CD4-positive, alpha-beta memory T cell (primary cell): ENCODE measurements around the gene ZNF516. TPM values are rescaled to one million over a fixed set of nuclear protein-coding genes. Genes with fewer than 3 reads are reported as not detected.
A peak's percentile ranks its signal among the peaks of the same experiment; 100 is the strongest.

ENCODE experiments used
- CTCF ChIA-PET: fragments of 350-600 bp; sonication (Branson Sonifier 250); formaldehyde crosslinking; loops from one replicate; lab custom pipeline; 2021; ENCODE audit warnings: inconsistent platforms; ENCODE audit not compliant: partially characterized antibody; lab: Charles Lee
- POLR2A ChIA-PET: fragments of 350-600 bp; sonication (Branson Sonifier 250); formaldehyde crosslinking; loops from one replicate; lab custom pipeline; 2021; ENCODE audit not compliant: partially characterized antibody; lab: Charles Lee
- DNase-seq, 5 donors: peaks; one replicate each; pipeline versions ENCODE4 v3.0.0 to v3.0.0-alpha.2; 2020 to 2022; ENCODE audit warnings: mixed read lengths in 1 of 5
- H3K27ac ChIP-seq: one replicate; pipeline ENCODE4 v1.7.0; 2013; ENCODE audit warnings: low read depth, low read length
- H3K27me3 ChIP-seq: 2 replicates; pipeline ENCODE4 v1.7.0; 2013; ENCODE audit warnings: mild to moderate bottlenecking, low read length, moderate library complexity; ENCODE audit not compliant: insufficient read depth
- H3K36me3 ChIP-seq: 2 replicates; pipeline ENCODE4 v1.7.0; 2013; ENCODE audit warnings: mild to moderate bottlenecking, low read length, moderate library complexity; ENCODE audit not compliant: insufficient read depth
- H3K4me1 ChIP-seq: 2 replicates; pipeline ENCODE4 v1.7.0; 2013; ENCODE audit warnings: mild to moderate bottlenecking, low read length, moderate library complexity; ENCODE audit not compliant: insufficient read depth
- H3K4me3 ChIP-seq, 2 donors: one replicate each; pipeline ENCODE4 v1.7.0; 2013; ENCODE audit warnings: low read length in 2 of 2, mild to moderate bottlenecking in 1 of 2
- H3K9me3 ChIP-seq, 2 donors: one replicate each; pipeline ENCODE4 v1.7.0; 2013; ENCODE audit warnings: low read length in 2 of 2, control low read depth in 1 of 2; ENCODE audit not compliant: control insufficient read depth in 1 of 2
- H3K27ac Mint-ChIP-seq, 7 donors: one replicate each; pipeline ENCODE4 v1.8.0; 2020 to 2021; ENCODE audit warnings: mixed read lengths in 7 of 7, mild to moderate bottlenecking in 6 of 7, inconsistent platforms in 3 of 7, moderate library complexity in 3 of 7
- H3K27me3 Mint-ChIP-seq, 2 donors: one replicate each; pipeline ENCODE4 v1.8.0; 2020 to 2021; ENCODE audit warnings: mixed read lengths in 2 of 2
- H3K36me3 Mint-ChIP-seq, 2 donors: one replicate each; pipeline ENCODE4 v1.8.0; 2020 to 2021; ENCODE audit warnings: mixed read lengths in 2 of 2, inconsistent platforms in 1 of 2, mild to moderate bottlenecking in 1 of 2
- H3K4me1 Mint-ChIP-seq, 4 donors: one replicate each; pipeline ENCODE4 v1.8.0; 2020 to 2021; ENCODE audit warnings: mixed read lengths in 4 of 4, mild to moderate bottlenecking in 1 of 4
- H3K4me3 Mint-ChIP-seq, 8 donors: one replicate each; pipeline ENCODE4 v1.8.0; 2020 to 2021; ENCODE audit warnings: mixed read lengths in 8 of 8, mild to moderate bottlenecking in 7 of 8, moderate library complexity in 6 of 8, inconsistent platforms in 3 of 8
- H3K9me3 Mint-ChIP-seq, 8 donors: one replicate each; pipeline ENCODE4 v1.8.0; 2020 to 2021; ENCODE audit warnings: mixed read lengths in 8 of 8, mild to moderate bottlenecking in 5 of 8, inconsistent platforms in 3 of 8, moderate library complexity in 1 of 8
- intact Hi-C: fragments of 100-400 bp; cut with micrococcal nuclease; formaldehyde crosslinking; loops from one replicate; pipeline ENCODE4 v1.15.1; 2023
- polyA plus RNA-seq, 2 donors: library from polyadenylated mRNA; unstranded; fragments of 300-500 nt; fragmentation: Illumina TruSeq; gene quantifications; one replicate each; pipeline ENCODE4 v1.2.3, GENCODE V29; 2021
- total RNA-seq, 2 experiments: library from RNA; stranded (reverse); gene quantifications; one replicate each; pipeline ENCODE4 v1.2.3, GENCODE V29; 2021

ZNF516 gene
- total and polyA plus RNA-seq, 4 experiments from 2014 or later, result 0.25 to 9.9 (median 4.9) TPM

- intact Hi-C loops, result no loop called here
- Mint-ChIP-seq H3K27me3 (peaks cover 15 to 26% of the 10 kb centered on the region in 2 donors), H3K4me1 (peaks cover 0 to 3% (median under 1%) of the 10 kb centered on the region in 4 donors), H3K36me3 (no peaks in the 10 kb centered on the region), H3K4me3 (no peak overlapping the region), H3K27ac (no peak overlapping the region), H3K9me3 (no peaks in the 10 kb centered on the region)
- H3K36me3 ChIP-seq, result no peaks in the 10 kb centered on the region
- ChIA-PET POLR2A (no interaction called here), CTCF (interaction anchor here (0.7 kb wide), 1 partner anchor 85 kb away, joined by 3 read pairs; no protein-coding TSS in a partner anchor)
- no peaks in the 10 kb centered on the region for H3K27me3 ChIP-seq
- DNase-seq, result no peak
- H3K27ac ChIP-seq, result no peak overlapping the region
- no peak overlapping the region for H3K4me3 ChIP-seq
- no peaks in the 10 kb centered on the region for H3K9me3 ChIP-seq
- H3K4me1 ChIP-seq, result no peaks in the 10 kb centered on the region
Observed at GRCh38 chr18:76483780-76484179, 11.3 kb downstream of the ZNF516 start.

DNA sequence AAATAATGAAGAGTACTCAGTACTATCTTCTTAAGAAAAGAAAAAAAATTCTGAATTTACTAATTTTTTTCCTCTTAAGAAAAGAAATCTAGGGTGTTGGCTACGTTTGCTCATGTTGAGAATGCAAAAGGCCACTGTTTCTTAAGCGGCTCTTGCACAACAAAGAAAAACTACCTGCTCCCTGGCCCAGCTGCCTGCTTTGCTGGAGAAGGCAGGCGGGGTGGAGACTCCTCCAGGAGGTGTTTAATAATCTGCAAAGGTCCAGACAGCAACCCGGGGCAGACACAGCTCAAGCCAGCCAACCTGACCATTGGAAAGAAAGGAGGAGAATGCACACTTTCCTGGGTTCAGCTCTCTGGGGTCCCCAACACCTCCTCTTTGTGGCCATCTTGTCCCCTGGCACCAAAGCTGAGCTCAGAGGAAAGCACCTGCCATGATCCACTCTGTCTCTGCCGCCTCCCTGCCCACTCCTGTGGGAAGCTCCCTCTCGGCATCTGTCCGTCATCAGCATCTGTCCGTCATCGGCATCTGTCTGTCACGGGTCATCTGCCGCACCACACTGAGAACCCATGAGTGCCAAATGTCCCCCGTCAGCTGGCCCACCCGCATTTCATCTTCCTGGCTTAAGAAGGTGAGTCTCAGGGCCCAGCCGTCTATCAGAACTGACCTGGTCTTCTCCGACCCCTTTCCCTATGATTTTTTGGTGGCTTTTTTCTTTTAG, 11.9 kb downstream of the ZNF516 start:
- peaks cover 0 to 3% (median under 1%) of the 10 kb centered on the region in 4 donors for H3K4me1 Mint-ChIP-seq
- intact Hi-C loops, result no loop called here
- H3K27ac Mint-ChIP-seq, result no peak overlapping the region
- POLR2A ChIA-PET, result no interaction called here
- H3K4me3 ChIP-seq, result no peak overlapping the region
- H3K36me3 Mint-ChIP-seq, result no peaks in the 10 kb centered on the region
- no peaks in the 10 kb centered on the region for H3K27me3 ChIP-seq
- CTCF ChIA-PET, result interaction anchor here (0.7 kb wide), 1 partner anchor 85 kb away, joined by 3 read pairs; no protein-coding TSS in a partner anchor
- no peaks in the 10 kb centered on the region for H3K4me1 ChIP-seq
- no peaks in the 10 kb centered on the region for H3K9me3 Mint-ChIP-seq
- DNase-seq, result no peak
- H3K36me3 ChIP-seq, result no peaks in the 10 kb centered on the region
- no peak overlapping the region for H3K27ac ChIP-seq
- H3K4me3 Mint-ChIP-seq, result no peak overlapping the region
- peaks cover 15 to 24% of the 10 kb centered on the region in 2 donors for H3K27me3 Mint-ChIP-seq
- no peaks in the 10 kb centered on the region for H3K9me3 ChIP-seq

DNA sequence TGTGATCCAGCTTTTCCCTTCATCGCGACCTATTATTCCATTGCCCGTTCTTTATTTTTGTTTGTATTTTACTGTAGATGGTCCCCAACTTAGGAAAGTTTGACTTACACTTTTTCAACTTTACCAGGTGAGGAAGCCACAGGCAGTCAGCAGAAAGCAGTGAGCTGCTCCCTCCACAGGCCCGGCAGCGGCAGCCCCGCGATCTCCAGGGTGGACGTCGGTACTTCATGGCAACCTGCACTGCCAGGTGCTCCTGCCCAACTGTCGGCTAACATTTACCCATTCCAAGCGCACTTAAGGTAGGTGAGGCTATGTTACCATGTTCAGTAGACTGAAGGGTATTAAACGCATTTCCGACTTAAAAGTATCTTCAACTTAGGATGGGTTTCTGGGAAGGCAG, 12.8 kb downstream of the ZNF516 start:
- Histone ChIP-seq H3K27ac (no peak overlapping the region), H3K4me1 (no peaks in the 10 kb centered on the region), H3K27me3 (no peaks in the 10 kb centered on the region), H3K9me3 (no peaks in the 10 kb centered on the region), H3K4me3 (no peak overlapping the region), H3K36me3 (no peaks in the 10 kb centered on the region)
- Mint-ChIP-seq H3K36me3 (no peaks in the 10 kb centered on the region), H3K4me3 (no peak overlapping the region), H3K4me1 (peaks cover 2 to 8% (median 6%) of the 10 kb centered on the region in 4 donors), H3K27me3 (peaks cover 17 to 19% of the 10 kb centered on the region in 2 donors), H3K27ac (no peak overlapping the region), H3K9me3 (no peaks in the 10 kb centered on the region)
- POLR2A ChIA-PET, result no interaction called here
- CTCF ChIA-PET, result no interaction called here
- no peak for DNase-seq
- intact Hi-C loops, result no loop called here

GRCh38 chr18:76480913-76481312, 14.1 kb downstream of the ZNF516 start:
- ChIA-PET POLR2A (no interaction called here), CTCF (no interaction called here)
- H3K27me3 ChIP-seq, result no peaks in the 10 kb centered on the region
- Mint-ChIP-seq H3K36me3 (no peaks in the 10 kb centered on the region), H3K9me3 (no peaks in the 10 kb centered on the region), H3K4me1 (peaks cover 5 to 14% (median 10%) of the 10 kb centered on the region in 4 donors), H3K27ac (no peak overlapping the region), H3K27me3 (peaks cover 14 to 17% of the 10 kb centered on the region in 2 donors), H3K4me3 (no peak overlapping the region)
- no peaks in the 10 kb centered on the region for H3K9me3 ChIP-seq
- no peak overlapping the region for H3K4me3 ChIP-seq
- H3K27ac ChIP-seq, result no peak overlapping the region
- peaks cover 4% of the 10 kb centered on the region for H3K4me1 ChIP-seq
- DNase-seq, result no peak
- H3K36me3 ChIP-seq, result no peaks in the 10 kb centered on the region
- intact Hi-C loops, result no loop called here

DNA sequence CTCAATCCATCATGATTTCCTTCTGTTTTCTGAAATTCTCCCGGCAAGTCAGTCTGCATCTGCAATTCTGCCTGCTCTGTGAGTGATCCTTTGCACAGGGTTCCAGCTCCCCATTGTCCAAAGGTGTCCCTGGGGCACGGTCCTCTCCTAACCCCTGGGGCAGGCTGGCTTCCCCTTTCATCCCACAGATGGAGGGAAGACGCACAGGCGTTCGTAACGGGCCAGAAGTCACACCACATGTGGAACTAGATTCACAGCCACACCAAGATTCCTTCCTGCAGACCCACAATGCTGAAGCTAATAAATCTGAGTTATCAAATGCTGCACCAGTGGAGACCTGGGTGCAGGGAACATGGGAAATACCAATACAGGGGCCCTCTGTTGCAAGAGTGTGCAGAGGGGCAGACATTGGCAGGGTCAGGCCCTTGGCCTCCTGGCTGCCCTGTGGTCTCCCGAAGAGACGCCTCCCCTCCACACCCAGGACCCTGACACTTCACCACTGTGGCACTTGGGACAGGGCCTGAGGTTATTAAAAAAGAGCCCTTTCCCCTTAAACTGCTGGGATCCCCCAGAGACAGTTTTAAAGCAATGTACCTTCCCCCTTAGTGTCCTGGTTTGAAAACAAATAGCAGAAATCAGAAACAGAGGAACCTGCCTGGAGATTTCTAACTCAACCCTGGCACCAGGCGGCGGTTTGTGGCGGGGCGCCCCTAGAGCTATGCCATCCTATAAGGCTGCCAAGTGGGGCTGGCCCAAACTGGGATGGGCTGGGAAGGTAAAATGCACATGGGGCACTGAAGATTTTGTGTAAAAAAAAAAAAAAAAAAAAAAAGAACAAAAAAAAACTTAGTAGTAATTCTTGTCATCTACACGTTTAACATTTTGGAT, 15.4 kb downstream of the ZNF516 start:
- no peaks in the 10 kb centered on the region for H3K9me3 Mint-ChIP-seq
- POLR2A ChIA-PET, result no interaction called here
- no peaks in the 10 kb centered on the region for H3K27me3 ChIP-seq
- CTCF ChIA-PET, result no interaction called here
- H3K4me3 Mint-ChIP-seq, result no peak overlapping the region
- DNase-seq, result no peak
- H3K27ac ChIP-seq, result no peak overlapping the region
- intact Hi-C loops, result no loop called here
- H3K36me3 Mint-ChIP-seq, result no peaks in the 10 kb centered on the region
- no peak overlapping the region for H3K4me3 ChIP-seq
- H3K4me1 Mint-ChIP-seq, result peaks cover 6 to 14% (median 11%) of the 10 kb centered on the region in 4 donors
- no peaks in the 10 kb centered on the region for H3K36me3 ChIP-seq
- no peaks in the 10 kb centered on the region for H3K9me3 ChIP-seq
- H3K27ac Mint-ChIP-seq, result no peak overlapping the region
- H3K27me3 Mint-ChIP-seq, result peaks cover 13 to 14% of the 10 kb centered on the region in 2 donors
- peaks cover 4% of the 10 kb centered on the region for H3K4me1 ChIP-seq

- peaks cover 0 to 2% of the 10 kb centered on the region in 2 donors for H3K36me3 Mint-ChIP-seq
- Histone ChIP-seq H3K4me1 (peaks cover 4% of the 10 kb centered on the region), H3K9me3 (no peaks in the 10 kb centered on the region), H3K36me3 (no peaks in the 10 kb centered on the region), H3K27me3 (no peaks in the 10 kb centered on the region), H3K27ac (no peak overlapping the region), H3K4me3 (no peak overlapping the region)
- intact Hi-C loops, result no loop called here
- H3K4me1 Mint-ChIP-seq, result peaks cover 6 to 19% (median 15%) of the 10 kb centered on the region in 4 donors
- H3K27me3 Mint-ChIP-seq, result peaks cover 11 to 12% of the 10 kb centered on the region in 2 donors
- CTCF ChIA-PET, result no interaction called here
- POLR2A ChIA-PET, result no interaction called here
- peak overlapping the region in 3 of 8 donors; percentile 21 to 46 (median 39) for H3K4me3 Mint-ChIP-seq
- H3K9me3 Mint-ChIP-seq, result peaks cover 0 to 3% (median 0%) of the 10 kb centered on the region in 8 donors
- peak overlapping the region in 2 of 7 donors; percentile 7 to 49 for H3K27ac Mint-ChIP-seq
- DNase-seq, result no peak
Observed at GRCh38 chr18:76476665-76477561, 18.1 kb downstream of the ZNF516 start.
